Hematopoietic multipotent progenitor cell treated with erythropoietin and hydrocortisone succinate and interleukin-3 and kit ligand, for 15 days (in vitro differentiated cells): Measurements from ENCODE around the gene DOCK3.
A peak's percentile ranks its signal among the peaks of the same experiment; 100 is the strongest.
"Not testable (repeated sequence)": the region's sequence is repeated elsewhere in the genome, so short reads cannot be mapped to it uniquely, and the experiment has no call there.

Source experiments
- DNase-seq: peaks from one replicate; pipeline ENCODE4 v3.0.0-alpha.2; 2015; ENCODE audit warnings: low spot score

Gene DOCK3

DNA sequence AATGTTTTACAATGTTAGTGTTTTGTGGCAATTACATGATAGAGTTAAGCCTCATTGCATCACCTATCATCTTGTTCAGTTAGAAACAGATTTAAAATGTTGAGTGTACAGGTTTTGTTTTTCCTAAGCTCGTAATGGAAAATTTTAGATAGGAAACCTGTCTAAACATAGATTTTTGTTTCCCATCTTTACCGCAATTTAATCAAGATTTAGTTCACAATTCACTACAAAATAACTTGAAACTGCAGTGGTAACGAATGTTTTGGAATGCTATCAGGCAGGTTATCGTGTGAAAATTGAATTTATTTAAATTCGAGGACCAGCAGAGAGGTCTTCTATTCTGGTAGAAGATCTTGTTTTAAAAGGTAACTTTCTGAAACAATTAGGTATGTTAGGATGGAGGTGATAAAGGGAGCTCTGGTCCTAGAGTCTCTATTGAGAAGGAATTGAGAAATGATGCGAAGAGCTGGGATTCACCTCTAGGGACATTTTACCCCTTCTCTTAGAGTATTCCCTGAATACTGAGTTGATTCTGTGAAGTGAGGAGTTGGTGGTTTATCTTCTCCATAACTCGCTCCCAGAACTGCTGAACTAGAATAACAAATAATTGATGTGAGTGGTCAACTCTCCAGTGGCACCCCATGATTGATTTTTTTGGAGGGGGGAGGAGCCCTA is 1.4 kb downstream of the DOCK3 start:
- DNase-seq = no peak

- DNase-seq = no peak
Observed at GRCh38 chr3:50687127-50687751, 12.5 kb downstream of the DOCK3 start.

GRCh38 chr3:50687916-50688315 is 13.2 kb downstream of the DOCK3 start:
- no peak for DNase-seq

DNA sequence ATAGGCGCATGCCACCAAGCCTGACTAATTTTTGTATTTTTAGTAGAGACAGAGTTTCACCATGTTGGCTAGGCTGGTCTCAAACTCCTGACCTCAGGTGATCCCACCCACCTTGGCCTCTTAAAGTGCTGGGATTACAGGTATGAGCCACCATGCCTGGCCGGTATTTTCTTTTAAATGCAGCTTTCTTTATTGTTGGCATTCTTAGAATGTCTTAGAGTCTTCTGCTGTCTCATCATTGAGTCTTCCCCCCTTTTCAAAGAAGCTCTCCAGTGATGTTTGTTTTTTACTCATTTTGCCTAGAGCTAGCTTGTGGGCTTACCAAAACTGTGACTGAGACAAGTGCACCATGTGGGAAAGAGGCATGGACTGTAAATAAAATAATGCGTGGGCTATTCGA is 13.9 kb downstream of the DOCK3 start:
- DNase-seq = not testable (repeated sequence)

- no peak for DNase-seq
Observed at GRCh38 chr3:50689558-50689957, 14.8 kb downstream of the DOCK3 start.

DNA sequence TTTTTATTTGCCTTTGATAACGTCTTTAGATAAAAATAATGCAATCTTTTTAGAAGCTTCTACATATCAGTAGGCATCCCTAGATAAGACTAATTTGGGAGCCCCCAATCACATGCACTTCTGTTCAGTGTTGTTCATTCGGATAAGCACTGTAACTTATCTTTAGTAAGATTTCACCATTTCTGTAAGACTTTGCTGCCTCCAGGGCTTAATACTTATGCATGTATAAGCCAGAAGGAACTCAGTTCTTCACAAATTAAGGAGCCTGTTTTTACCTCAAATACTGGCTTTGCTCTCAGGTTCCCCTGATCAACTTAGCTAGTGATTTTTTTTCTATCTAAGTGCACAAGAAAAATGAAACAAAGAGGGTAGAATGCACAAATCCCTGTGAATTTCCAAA is 20.3 kb downstream of the DOCK3 start:
- DNase-seq = no peak

DNA sequence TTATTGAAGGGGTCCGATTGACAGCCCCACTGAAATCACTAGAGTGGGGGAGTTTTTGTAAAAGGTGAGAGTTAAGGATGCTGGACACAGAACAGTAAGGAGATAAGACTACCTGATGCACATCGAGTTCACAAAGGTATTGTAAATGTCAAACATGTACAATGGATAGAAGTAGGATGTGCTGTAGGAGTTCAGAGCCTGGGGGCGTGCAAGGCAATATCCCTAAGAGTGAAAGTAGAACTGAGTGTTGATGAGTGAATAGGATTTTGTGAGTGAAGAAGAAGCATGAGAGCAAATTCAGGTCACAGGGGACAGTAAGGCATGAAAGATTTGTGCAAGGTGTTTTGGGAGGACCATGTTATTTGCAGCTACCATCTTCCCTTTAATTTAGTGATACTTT is 21.5 kb downstream of the DOCK3 start:
- no peak for DNase-seq

- DNase-seq = no peak
Observed at GRCh38 chr3:50698269-50698668, 23.5 kb downstream of the DOCK3 start.

- DNase-seq = peak; percentile 6
Observed at GRCh38 chr3:50708620-50709019, 33.9 kb downstream of the DOCK3 start.

- DNase-seq = no peak
Observed at GRCh38 chr3:50714946-50715345, 40.2 kb downstream of the DOCK3 start.

- no peak for DNase-seq
Observed at GRCh38 chr3:50724831-50725230, 50.1 kb downstream of the DOCK3 start.

GRCh38 chr3:50734985-50735384 is 60.3 kb downstream of the DOCK3 start:
- no peak for DNase-seq

- DNase-seq = no peak
Observed at GRCh38 chr3:50737193-50737905, 62.6 kb downstream of the DOCK3 start.

DNA sequence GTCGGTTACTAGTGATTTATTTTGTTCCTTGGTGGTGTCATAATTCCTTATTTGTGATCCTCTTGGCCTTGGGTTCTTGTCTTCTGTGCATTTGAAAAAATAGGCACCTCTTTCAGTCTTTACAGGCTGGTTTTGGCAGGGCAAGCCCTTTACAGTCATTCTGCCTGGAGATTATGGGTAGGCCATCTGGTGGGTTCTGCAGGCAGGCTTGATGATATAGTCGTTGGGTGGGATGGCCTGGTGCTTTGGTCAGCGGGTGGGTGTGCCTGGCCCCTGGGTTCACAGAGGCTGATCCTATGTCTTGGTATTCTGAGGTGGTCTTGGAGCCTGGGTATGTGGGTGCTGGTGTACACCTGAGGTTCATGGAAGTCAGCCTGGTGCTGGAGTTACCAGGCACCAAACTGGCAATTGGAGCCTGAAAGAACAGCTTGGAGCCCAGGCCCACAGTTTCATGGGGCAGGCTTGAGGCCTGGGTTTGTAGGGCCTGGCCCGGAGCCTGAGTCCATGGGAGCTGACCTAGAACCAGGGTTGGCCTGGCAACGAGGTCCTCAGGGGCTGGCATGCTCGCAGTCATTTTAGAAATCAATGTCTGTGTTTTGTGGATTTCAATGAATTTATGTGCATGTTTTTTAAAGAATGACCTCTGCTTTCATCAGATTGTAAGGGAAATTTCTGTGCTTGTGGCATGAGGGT is 63.3 kb downstream of the DOCK3 start:
- DNase-seq = no peak

GRCh38 chr3:50743643-50744042 is 68.9 kb downstream of the DOCK3 start:
- no peak for DNase-seq

- no peak for DNase-seq
Observed at GRCh38 chr3:50749822-50750221, 75.1 kb downstream of the DOCK3 start.

DNA sequence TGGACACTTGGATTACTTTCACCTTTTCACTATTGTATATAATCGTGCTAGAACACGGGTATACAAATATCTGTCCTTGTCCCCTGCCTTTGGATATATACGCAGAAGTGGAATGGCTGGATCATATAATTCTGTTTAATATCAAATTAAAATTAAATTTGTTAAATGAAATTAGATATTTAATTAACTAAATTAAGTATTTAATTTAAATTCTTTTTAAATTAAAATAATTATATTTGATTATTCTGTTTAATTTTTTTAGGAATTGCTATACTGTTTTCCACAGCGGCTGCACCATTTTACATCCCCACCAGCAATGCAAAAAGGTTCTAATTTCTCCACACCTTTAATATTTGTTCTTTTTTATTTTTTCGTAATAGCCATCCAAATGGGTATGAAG is 84.3 kb downstream of the DOCK3 start:
- no peak for DNase-seq

- no peak for DNase-seq
Observed at GRCh38 chr3:50777680-50778079, 103.0 kb downstream of the DOCK3 start.

DNA sequence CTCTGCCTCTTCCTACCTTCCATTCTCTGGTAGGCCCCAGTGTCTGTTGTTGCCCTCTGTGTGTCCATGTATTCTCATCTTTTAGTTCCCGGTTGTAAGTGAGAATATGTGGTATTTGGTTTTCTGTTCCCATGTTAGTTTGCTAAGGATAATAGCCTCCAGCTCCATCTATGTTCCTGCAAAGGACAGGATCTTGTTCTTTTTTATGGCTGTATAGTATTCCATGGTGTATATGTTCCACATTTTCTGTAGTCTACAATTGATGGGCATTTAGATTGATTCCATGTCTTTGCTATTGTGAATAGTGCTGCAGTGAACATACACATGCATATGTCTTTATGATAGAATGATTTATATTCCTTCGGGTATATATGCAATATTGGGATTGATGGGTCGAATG is 107.0 kb downstream of the DOCK3 start:
- DNase-seq = not testable (repeated sequence)

DNA sequence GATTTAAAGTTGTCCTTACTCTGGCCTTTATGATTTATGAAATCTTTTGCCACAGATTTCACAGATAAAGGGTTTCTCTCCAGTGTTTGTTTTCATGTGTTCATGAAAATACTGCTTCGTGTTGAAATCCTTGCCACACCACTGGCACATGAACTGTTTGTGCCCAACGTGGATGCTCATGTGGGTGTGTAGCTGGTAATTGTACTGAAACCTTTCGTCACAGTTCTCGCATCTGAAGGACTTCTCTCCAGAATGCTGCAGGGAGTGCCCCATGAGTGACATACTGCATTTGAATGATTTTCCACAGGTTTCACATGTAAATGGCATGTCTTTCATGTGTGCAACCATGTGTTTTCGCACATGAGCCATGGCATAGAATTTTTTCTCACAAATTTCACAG is 111.9 kb downstream of the DOCK3 start:
- DNase-seq = no peak

- DNase-seq = not testable (repeated sequence)
Observed at GRCh38 chr3:50790894-50791293, 116.2 kb downstream of the DOCK3 start.

- DNase-seq = no peak
Observed at GRCh38 chr3:50792568-50792967, 117.8 kb downstream of the DOCK3 start.

DNA sequence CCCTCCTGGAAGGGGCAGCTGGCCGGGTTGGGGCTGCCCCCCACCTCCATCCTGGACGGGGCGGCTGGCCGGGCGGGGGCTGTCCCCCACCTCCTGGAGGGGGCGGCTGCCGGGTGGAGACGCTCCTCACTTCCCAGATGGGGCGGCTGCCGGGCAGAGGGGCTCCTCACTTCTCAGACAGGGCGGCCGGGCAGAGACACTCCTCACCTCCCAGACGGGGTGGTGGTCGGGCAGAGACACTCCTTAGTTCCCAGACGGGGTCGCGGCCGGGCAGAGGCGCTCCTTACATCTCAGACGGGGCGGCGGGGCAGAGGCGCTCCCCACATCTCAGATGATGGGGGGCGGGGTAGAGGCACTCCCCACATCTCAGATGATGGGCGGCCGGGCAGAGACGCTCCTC is 129.1 kb downstream of the DOCK3 start:
- DNase-seq = not testable (repeated sequence)
